Bone marrow (tissue), 2 donors: ENCODE results near the gene TAF11L14.
"Not testable (repeated sequence)": the region's sequence is repeated elsewhere in the genome, so short reads cannot be mapped to it uniquely, and the experiment has no call there.

Source experiments
- DNase-seq, 2 donors: peaks; one replicate each; lab custom pipeline; 2025; lab: John Stamatoyannopoulos, UW

Gene TAF11L14

GRCh38 chr5:17634160-17634559 lies at the start of gene TAF11L14:
TAF11L14 (plus strand) TSS chr5:17634460.
- no peak for DNase-seq

GRCh38 chr5:17585658-17586057 lies 48.6 kb upstream of the TAF11L14 start, which contains the start of gene TAF11L7:
TAF11L7 (minus strand) TSS chr5:17585758.
- DNase-seq = not testable (repeated sequence)

- not testable (repeated sequence) for DNase-seq
Observed at GRCh38 chr5:17590860-17591259, 43.4 kb upstream of the TAF11L14 start, which contains the start of gene TAF11L8. TAF11L8 (minus strand) TSS chr5:17590960.

- not testable (repeated sequence) for DNase-seq
Observed at GRCh38 chr5:17594255-17594654, 40.0 kb upstream of the TAF11L14 start, which contains the start of gene TAF11L9. TAF11L9 (minus strand) TSS chr5:17594394.

- DNase-seq = not testable (repeated sequence)
Observed at GRCh38 chr5:17597728-17598127, 36.5 kb upstream of the TAF11L14 start, which contains the start of gene TAF11L10. TAF11L10 (minus strand) TSS chr5:17597828.

- DNase-seq = not testable (repeated sequence)
Observed at GRCh38 chr5:17603880-17604279, 30.4 kb upstream of the TAF11L14 start, which contains the start of gene TAF11L11. TAF11L11 (plus strand) TSS chr5:17604183.

GRCh38 chr5:17604951-17605350 lies 29.3 kb upstream of the TAF11L14 start:
- no peak for DNase-seq

- DNase-seq = not testable (repeated sequence)
Observed at GRCh38 chr5:17607461-17607860, 26.8 kb upstream of the TAF11L14 start.

- not testable (repeated sequence) for DNase-seq
Observed at GRCh38 chr5:17610092-17610491, 24.2 kb upstream of the TAF11L14 start, which contains the start of gene TAF11L12. TAF11L12 (plus strand) TSS chr5:17610392.

- DNase-seq = no peak
Observed at GRCh38 chr5:17614872-17615605, 19.2 kb upstream of the TAF11L14 start.

GRCh38 chr5:17619354-17619753 lies 14.9 kb upstream of the TAF11L14 start:
- DNase-seq = no peak

GRCh38 chr5:17620627-17621026 lies 13.6 kb upstream of the TAF11L14 start:
- DNase-seq = no peak

- no peak for DNase-seq
Observed at GRCh38 chr5:17625686-17626085, 8.6 kb upstream of the TAF11L14 start.

GRCh38 chr5:17631788-17632187 lies 2.5 kb upstream of the TAF11L14 start, which contains the start of gene TAF11L13:
TAF11L13 (plus strand) TSS chr5:17632088.
- not testable (repeated sequence) for DNase-seq

- DNase-seq = not testable (repeated sequence)
Observed at GRCh38 chr5:17649232-17649631, 15.0 kb downstream of the TAF11L14 start.

- DNase-seq = not testable (repeated sequence)
Observed at GRCh38 chr5:17655201-17655759, 21.0 kb downstream of the TAF11L14 start.

- no peak for DNase-seq
Observed at GRCh38 chr5:17655921-17656320, 21.7 kb downstream of the TAF11L14 start.

- DNase-seq = no peak
Observed at GRCh38 chr5:17663182-17663581, 28.9 kb downstream of the TAF11L14 start.

GRCh38 chr5:17665836-17666235 lies 31.6 kb downstream of the TAF11L14 start:
- no peak for DNase-seq

- DNase-seq = no peak
Observed at GRCh38 chr5:17666726-17667235, 32.5 kb downstream of the TAF11L14 start.

- no peak for DNase-seq
Observed at GRCh38 chr5:17670353-17670752, 36.1 kb downstream of the TAF11L14 start.

- DNase-seq = no peak
Observed at GRCh38 chr5:17678751-17679324, 44.6 kb downstream of the TAF11L14 start.
